Endodermal cell (in vitro differentiated cells): Measurements from ENCODE around the gene VPS26C. TPM values are rescaled to one million over a fixed set of nuclear protein-coding genes. Genes with fewer than 3 reads are reported as not detected.

Experiments
- DNase-seq: peaks from one replicate; pipeline ENCODE4 v3.0.0-alpha.2; 2017
- H3K27ac ChIP-seq: 2 replicates; pipeline ENCODE4 v1.5.1; 2013; ENCODE audit warnings: mild to moderate bottlenecking, low read depth, low read length, moderate library complexity
- H3K27me3 ChIP-seq: 2 replicates; pipeline ENCODE4 v1.6.1; 2013; ENCODE audit warnings: mild to moderate bottlenecking, low read length, moderate library complexity; ENCODE audit not compliant: insufficient read depth, control insufficient read depth, poor library complexity, severe bottlenecking
- H3K36me3 ChIP-seq: 2 replicates; pipeline ENCODE4 v1.7.0; 2013; ENCODE audit warnings: mild to moderate bottlenecking, low read length, moderate library complexity; ENCODE audit not compliant: control insufficient read depth, insufficient read depth
- H3K4me1 ChIP-seq: one replicate; pipeline ENCODE4 v1.7.0; 2013; ENCODE audit warnings: low read length; ENCODE audit not compliant: control insufficient read depth, insufficient read depth
- H3K4me3 ChIP-seq: 2 replicates; pipeline ENCODE4 v1.5.1; 2013; ENCODE audit warnings: mild to moderate bottlenecking, low read length, moderate library complexity
- H3K9ac ChIP-seq: 2 replicates; pipeline ENCODE4 v1.6.1; 2013; ENCODE audit warnings: mild to moderate bottlenecking, low read length, moderate library complexity; ENCODE audit not compliant: poor library complexity, severe bottlenecking; ENCODE audit errors: extremely low read depth
- H3K9me3 ChIP-seq: 2 replicates; pipeline ENCODE4 v1.6.1; 2013; ENCODE audit warnings: mild to moderate bottlenecking, low read length, moderate library complexity; ENCODE audit not compliant: control insufficient read depth
- H3K27ac Mint-ChIP-seq: 2 replicates; pipeline ENCODE4 v1.8.0; 2020; ENCODE audit warnings: mixed read lengths
- H3K27me3 Mint-ChIP-seq: 2 replicates; pipeline ENCODE4 v1.8.0; 2021; ENCODE audit warnings: mild to moderate bottlenecking, mixed read lengths; ENCODE audit not compliant: insufficient read depth
- H3K36me3 Mint-ChIP-seq: 2 replicates; pipeline ENCODE4 v1.8.0; 2020; ENCODE audit warnings: low read depth, mixed read lengths
- H3K4me1 Mint-ChIP-seq: 2 replicates; pipeline ENCODE4 v1.8.0; 2020; ENCODE audit warnings: mixed read lengths
- H3K4me3 Mint-ChIP-seq: 2 replicates; pipeline ENCODE4 v1.8.0; 2020; ENCODE audit warnings: mild to moderate bottlenecking, moderate library complexity, mixed read lengths
- H3K9me3 Mint-ChIP-seq: 2 replicates; pipeline ENCODE4 v1.8.0; 2020; ENCODE audit warnings: mild to moderate bottlenecking, mixed read lengths
- WGBS, 2 experiments: methylation state at CpG; one replicate each; pipeline versions ENCODE4 v1.1.5 to v1.1.7; 2013; ENCODE audit warnings: missing lambda C conversion rate in 2 of 2, mixed read lengths in 1 of 2; ENCODE audit not compliant: insufficient coverage in 1 of 2, insufficient read length in 1 of 2; 5-methylcytosine and 5-hydroxymethylcytosine counted together
- total RNA-seq, 2 donors: library from RNA; stranded (reverse); fragmentation: NEBNext Ultra II Directional in 1 of 2; extraction: Animal tissue kit (Norgen Biotek cat#: 25700) in 1 of 2; gene quantifications; 2 replicates in 1 of 2; 3 replicates in 1 of 2; pipeline ENCODE4 v1.2.1, GENCODE V29; 2021
- TF ChIP-seq, protein P1 (sequence below): fragments of 200-600 bp; sonication (generic); conservative IDR thresholded peaks from 2 replicates; pipeline ENCODE4 v1.5.0; 2021; ENCODE audit warnings: antibody characterized with exemption, mild to moderate bottlenecking

Gene VPS26C
- total RNA-seq, 2 donors from 2014 or later: 37.1 to 61.0 TPM

DNA sequence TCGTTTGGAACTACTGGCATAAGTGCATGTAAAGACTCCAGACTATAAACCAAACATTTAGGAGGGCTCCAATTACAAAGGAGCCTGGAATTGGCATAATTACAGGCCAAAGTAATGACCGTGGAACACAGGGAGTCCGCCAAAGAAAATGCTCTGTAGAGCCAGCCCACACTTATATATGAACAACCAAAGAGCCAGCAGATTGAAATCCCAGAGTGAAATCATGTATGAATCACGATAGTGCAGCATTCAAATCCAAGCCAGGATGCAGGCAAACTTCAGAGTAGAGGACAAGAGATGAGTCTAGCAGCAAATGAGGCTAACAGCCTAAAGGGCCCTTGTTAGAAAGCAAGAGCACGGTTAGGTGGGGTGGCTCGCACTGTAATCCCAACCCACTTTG, 13.1 kb downstream of the VPS26C start:
- H3K27ac ChIP-seq: no peak overlapping the region
- no peaks in the 10 kb centered on the region for H3K9me3 ChIP-seq
- no peak overlapping the region for H3K27ac Mint-ChIP-seq
- no peaks in the 10 kb centered on the region for H3K4me1 ChIP-seq
- H3K36me3 ChIP-seq: no peaks in the 10 kb centered on the region
- no peak overlapping the region for H3K4me3 Mint-ChIP-seq
- TF ChIP-seq, protein P1, sequence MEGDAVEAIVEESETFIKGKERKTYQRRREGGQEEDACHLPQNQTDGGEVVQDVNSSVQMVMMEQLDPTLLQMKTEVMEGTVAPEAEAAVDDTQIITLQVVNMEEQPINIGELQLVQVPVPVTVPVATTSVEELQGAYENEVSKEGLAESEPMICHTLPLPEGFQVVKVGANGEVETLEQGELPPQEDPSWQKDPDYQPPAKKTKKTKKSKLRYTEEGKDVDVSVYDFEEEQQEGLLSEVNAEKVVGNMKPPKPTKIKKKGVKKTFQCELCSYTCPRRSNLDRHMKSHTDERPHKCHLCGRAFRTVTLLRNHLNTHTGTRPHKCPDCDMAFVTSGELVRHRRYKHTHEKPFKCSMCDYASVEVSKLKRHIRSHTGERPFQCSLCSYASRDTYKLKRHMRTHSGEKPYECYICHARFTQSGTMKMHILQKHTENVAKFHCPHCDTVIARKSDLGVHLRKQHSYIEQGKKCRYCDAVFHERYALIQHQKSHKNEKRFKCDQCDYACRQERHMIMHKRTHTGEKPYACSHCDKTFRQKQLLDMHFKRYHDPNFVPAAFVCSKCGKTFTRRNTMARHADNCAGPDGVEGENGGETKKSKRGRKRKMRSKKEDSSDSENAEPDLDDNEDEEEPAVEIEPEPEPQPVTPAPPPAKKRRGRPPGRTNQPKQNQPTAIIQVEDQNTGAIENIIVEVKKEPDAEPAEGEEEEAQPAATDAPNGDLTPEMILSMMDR: no peak
- peaks cover 14% of the 10 kb centered on the region for H3K4me1 Mint-ChIP-seq
- H3K9ac ChIP-seq: no peak overlapping the region
- no peaks in the 10 kb centered on the region for H3K27me3 ChIP-seq
- no peaks in the 10 kb centered on the region for H3K27me3 Mint-ChIP-seq
- WGBS, 2 experiments: 88 to 89% methylated on average over 5 to 6 of the region's 6 CpGs
- H3K4me3 ChIP-seq: no peak overlapping the region
- no peaks in the 10 kb centered on the region for H3K9me3 Mint-ChIP-seq
- H3K36me3 Mint-ChIP-seq: no peaks in the 10 kb centered on the region
- DNase-seq: no peak

DNA sequence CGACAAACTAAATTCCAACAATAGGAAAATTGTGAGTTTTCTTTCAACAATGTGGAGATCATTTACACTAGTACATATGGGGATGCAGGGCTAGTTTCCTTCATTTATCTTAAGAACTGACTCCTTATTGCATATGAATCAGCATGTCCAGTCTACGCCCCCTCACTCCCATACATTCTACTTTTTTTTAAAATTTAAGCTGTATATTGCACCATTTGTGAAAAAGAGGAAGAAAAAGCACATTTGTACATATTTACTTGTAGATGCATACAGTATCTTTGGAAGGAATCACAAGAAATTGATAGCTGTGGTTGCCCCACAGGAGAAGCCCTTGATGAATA, 15.9 kb downstream of the VPS26C start:
- 100% methylated on average over 1 of the region's 2 CpGs for WGBS, 2 experiments
- Mint-ChIP-seq H3K9me3 (no peaks in the 10 kb centered on the region), H3K4me3 (no peak overlapping the region), H3K36me3 (peaks cover 2% of the 10 kb centered on the region), H3K27ac (no peak overlapping the region), H3K4me1 (peaks cover 8% of the 10 kb centered on the region), H3K27me3 (no peaks in the 10 kb centered on the region)
- no peak for DNase-seq
- Histone ChIP-seq H3K9ac (no peak overlapping the region), H3K4me3 (no peak overlapping the region), H3K9me3 (no peaks in the 10 kb centered on the region), H3K4me1 (no peaks in the 10 kb centered on the region), H3K27ac (no peak overlapping the region), H3K36me3 (no peaks in the 10 kb centered on the region), H3K27me3 (no peaks in the 10 kb centered on the region)
- TF ChIP-seq, protein P1: no peak

DNA sequence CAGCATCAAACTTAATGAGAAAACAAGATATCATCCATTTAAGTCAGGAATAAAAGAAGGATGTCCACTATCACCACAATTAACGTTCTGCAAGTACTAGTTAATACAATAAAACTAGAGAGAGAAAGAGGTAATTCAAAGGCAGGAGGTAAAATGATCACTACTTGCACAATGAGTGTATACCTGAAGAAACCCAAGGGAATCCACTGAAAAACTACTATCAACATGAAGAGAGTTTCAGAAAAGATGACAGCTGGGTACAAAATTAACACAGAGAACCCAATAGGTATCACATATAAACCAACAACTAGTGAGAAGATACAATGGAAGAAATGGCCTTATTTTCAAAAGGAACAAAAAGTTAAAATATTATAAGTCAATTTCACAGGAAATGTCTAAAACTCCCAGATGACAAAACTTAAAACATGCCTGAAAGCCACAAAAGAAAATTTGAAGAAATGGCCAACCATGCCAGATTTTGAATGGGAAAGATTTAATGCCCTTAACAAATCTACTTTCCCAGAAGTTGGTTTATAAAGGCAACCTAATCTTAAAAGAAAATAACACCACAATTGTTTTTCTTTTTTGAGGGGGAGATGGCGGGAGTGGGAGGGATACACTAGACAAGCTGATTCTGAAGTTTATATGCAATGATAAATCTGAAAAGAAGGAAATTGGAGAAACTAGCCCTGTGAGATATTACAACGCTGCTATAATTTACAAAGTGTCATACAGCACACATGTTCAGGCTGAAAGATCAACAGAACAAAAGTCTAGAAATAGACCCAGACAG, 17.8 kb downstream of the VPS26C start:
- no peak overlapping the region for H3K27ac Mint-ChIP-seq
- H3K36me3 ChIP-seq: no peaks in the 10 kb centered on the region
- H3K27me3 ChIP-seq: no peaks in the 10 kb centered on the region
- H3K36me3 Mint-ChIP-seq: peaks cover 2% of the 10 kb centered on the region
- DNase-seq: no peak
- H3K9ac ChIP-seq: no peak overlapping the region
- no peak overlapping the region for H3K27ac ChIP-seq
- no peak overlapping the region for H3K4me3 ChIP-seq
- TF ChIP-seq, protein P1: no peak
- no peaks in the 10 kb centered on the region for H3K27me3 Mint-ChIP-seq
- peaks cover 20% of the 10 kb centered on the region for H3K4me1 Mint-ChIP-seq
- H3K4me3 Mint-ChIP-seq: no peak overlapping the region
- H3K9me3 Mint-ChIP-seq: no peaks in the 10 kb centered on the region
- H3K4me1 ChIP-seq: no peaks in the 10 kb centered on the region
- 93 to 94% methylated on average over 2 to 3 of the region's 3 CpGs for WGBS, 2 experiments
- no peaks in the 10 kb centered on the region for H3K9me3 ChIP-seq
